Measurements from ENCODE around the gene KRTAP10-5. TPM values are rescaled to one million over a fixed set of nuclear protein-coding genes. Genes with fewer than 3 reads are reported as not detected.

Gene KRTAP10-5
- total RNA-seq, 1 donor from 2014 or later: not detected

- no peak for TF ChIP-seq CTCF (IDR thresholded peaks at IDR 0.05; ENCODE audit: partially characterized antibody, unreplicated experiment)
- DNase-seq: no peak
- Mint-ChIP-seq H3K9me3 (ENCODE audit: unreplicated experiment) (peaks cover 12% of the 10 kb centered on the region), H3K4me1 (ENCODE audit: low read depth, unreplicated experiment) (peaks cover 8% of the 10 kb centered on the region), H3K27ac (ENCODE audit: unreplicated experiment) (peak overlapping the region; percentile 28), H3K4me3 (ENCODE audit: unreplicated experiment) (no peak overlapping the region), H3K36me3 (ENCODE audit: unreplicated experiment) (peaks cover 6% of the 10 kb centered on the region), H3K27me3 (ENCODE audit: unreplicated experiment) (peaks cover 5% of the 10 kb centered on the region)
Measured at GRCh38 chr21:44530221-44530902, 50.0 kb downstream of the KRTAP10-5 start.

- peaks cover 10% of the 10 kb centered on the region for H3K9me3 Mint-ChIP-seq (ENCODE audit: unreplicated experiment)
- peak; percentile 1 for DNase-seq
- H3K36me3 Mint-ChIP-seq (ENCODE audit: unreplicated experiment): peaks cover 6% of the 10 kb centered on the region
- peaks cover 5% of the 10 kb centered on the region for H3K27me3 Mint-ChIP-seq (ENCODE audit: unreplicated experiment)
- no peak for TF ChIP-seq CTCF (IDR thresholded peaks at IDR 0.05; ENCODE audit: partially characterized antibody, unreplicated experiment)
- H3K4me1 Mint-ChIP-seq (ENCODE audit: low read depth, unreplicated experiment): peaks cover 8% of the 10 kb centered on the region
- H3K4me3 Mint-ChIP-seq (ENCODE audit: unreplicated experiment): no peak overlapping the region
- no peak overlapping the region for H3K27ac Mint-ChIP-seq (ENCODE audit: unreplicated experiment)
Measured at GRCh38 chr21:44529503-44530125, 50.8 kb downstream of the KRTAP10-5 start.

Other genes starting within 250 kb of the KRTAP10-5 start
- 20.6 TPM for gene CFAP410, start 241.2 kb downstream of the KRTAP10-5 start, total RNA-seq (ENCODE audit: unreplicated experiment)
- gene TRPM2, start 227.0 kb downstream of the KRTAP10-5 start, total RNA-seq (ENCODE audit: unreplicated experiment): not detected
- gene LRRC3, start 125.1 kb downstream of the KRTAP10-5 start, total RNA-seq (ENCODE audit: unreplicated experiment): 5.8 TPM
- not detected for gene KRTAP10-1, start 40.4 kb downstream of the KRTAP10-5 start, total RNA-seq (ENCODE audit: unreplicated experiment)
- not detected for gene KRTAP10-2, start 29.1 kb downstream of the KRTAP10-5 start, total RNA-seq (ENCODE audit: unreplicated experiment)
- gene KRTAP10-3, start 21.8 kb downstream of the KRTAP10-5 start, total RNA-seq (ENCODE audit: unreplicated experiment): not detected
- not detected for gene KRTAP10-4, start 6.9 kb downstream of the KRTAP10-5 start, total RNA-seq (ENCODE audit: unreplicated experiment)
- gene KRTAP10-6, start 11.9 kb upstream of the KRTAP10-5 start, total RNA-seq (ENCODE audit: unreplicated experiment): not detected
- not detected for gene KRTAP10-7, start 20.0 kb upstream of the KRTAP10-5 start, total RNA-seq (ENCODE audit: unreplicated experiment)
- gene KRTAP10-8, start 31.5 kb upstream of the KRTAP10-5 start, total RNA-seq (ENCODE audit: unreplicated experiment): not detected
- gene KRTAP10-9, start 46.5 kb upstream of the KRTAP10-5 start, total RNA-seq (ENCODE audit: unreplicated experiment): not detected
- not detected for gene KRTAP10-10, start 56.8 kb upstream of the KRTAP10-5 start, total RNA-seq (ENCODE audit: unreplicated experiment)
- gene KRTAP10-11, start 65.8 kb upstream of the KRTAP10-5 start, total RNA-seq (ENCODE audit: unreplicated experiment): not detected
- gene KRTAP12-4, start 74.1 kb upstream of the KRTAP10-5 start, total RNA-seq (ENCODE audit: unreplicated experiment): not detected
- not detected for gene KRTAP12-3, start 77.3 kb upstream of the KRTAP10-5 start, total RNA-seq (ENCODE audit: unreplicated experiment)
- gene KRTAP12-2, start 86.3 kb upstream of the KRTAP10-5 start, total RNA-seq (ENCODE audit: unreplicated experiment): not detected
- gene KRTAP12-1, start 101.6 kb upstream of the KRTAP10-5 start, total RNA-seq (ENCODE audit: unreplicated experiment): not detected
- gene KRTAP10-12, start 116.6 kb upstream of the KRTAP10-5 start, total RNA-seq (ENCODE audit: unreplicated experiment): not detected
- not detected for gene TSPEAR, start 131.0 kb upstream of the KRTAP10-5 start, total RNA-seq (ENCODE audit: unreplicated experiment)
- 77.7 TPM for gene UBE2G2, start 221.2 kb upstream of the KRTAP10-5 start, total RNA-seq (ENCODE audit: unreplicated experiment)
- 63.5 TPM for gene SUMO3, start 237.5 kb upstream of the KRTAP10-5 start, total RNA-seq (ENCODE audit: unreplicated experiment)

Data from glutamatergic neuron (in vitro differentiated cells).